ENCODE measurements around the gene PPP2R1A.

PPP2R1A gene

DNA sequence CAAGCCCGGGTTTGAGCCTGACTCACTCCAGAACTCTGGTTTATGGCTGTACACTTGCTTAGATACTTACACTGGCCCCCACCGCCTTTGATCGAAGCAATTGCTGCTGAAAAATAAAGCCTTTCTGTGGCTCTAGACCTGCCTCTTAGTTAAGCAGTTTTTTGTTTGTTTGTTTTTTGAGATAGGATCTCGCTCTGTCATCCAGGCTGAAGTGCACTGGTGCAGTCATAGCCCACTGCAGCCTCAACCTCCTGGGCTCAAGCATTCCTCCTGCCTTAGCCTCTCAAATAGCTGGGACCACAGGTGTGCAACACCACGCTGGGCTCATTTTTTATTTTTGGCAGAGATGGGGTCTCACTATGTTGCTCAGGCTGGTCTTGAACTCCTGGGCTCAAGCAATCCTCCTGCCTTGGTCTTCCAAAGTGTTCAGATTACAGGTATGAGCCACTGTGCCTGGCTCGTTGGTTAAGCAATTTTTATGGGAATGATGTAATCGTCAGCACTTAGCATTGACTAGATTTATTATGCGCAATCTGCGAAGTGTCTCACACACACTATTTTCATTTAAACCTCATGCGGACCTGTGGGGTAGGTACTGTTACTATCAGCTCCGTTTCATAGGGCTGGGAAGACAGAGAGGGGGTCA, 22.2 kb downstream of the PPP2R1A start:
- H3K36me3 ChIP-seq (ENCODE audit: control insufficient read depth in 1 of 2, insufficient read depth in 2 of 2, low read depth in 1 of 2, low read length in 2 of 2): peaks cover 82 to 94% of the 10 kb centered on the region in 2 experiments
- no peak overlapping the region for H3K4me3 ChIP-seq (ENCODE audit: insufficient read depth in 1 of 2, low read depth in 1 of 2, low read length in 2 of 2)
- H2AFZ ChIP-seq (ENCODE audit: low read depth, low read length): no peak overlapping the region
- no peak overlapping the region for H3K23ac ChIP-seq (ENCODE audit: low read length in 2 of 2)
- no peak overlapping the region for H3K4me2 ChIP-seq (ENCODE audit: low read length, poor library complexity, severe bottlenecking)
- peaks cover 48% of the 10 kb centered on the region for H3K79me1 ChIP-seq (replicated peaks; ENCODE audit: low read length, poor library complexity, severe bottlenecking)
- H2BK15ac ChIP-seq (ENCODE audit: low read depth, poor library complexity, severe bottlenecking): no peak overlapping the region
- no peak overlapping the region for H3K9ac ChIP-seq (ENCODE audit: low read length)
- H3K9me3 ChIP-seq (ENCODE audit: control insufficient read depth, low read length): no peaks in the 10 kb centered on the region
- DNase-seq: no peak
- H3K27ac ChIP-seq (ENCODE audit: low read length, poor library complexity, severe bottlenecking): no peak overlapping the region
- H2BK120ac ChIP-seq (ENCODE audit: low read depth, low read length): no peak overlapping the region
- no peaks in the 10 kb centered on the region for H3K27me3 ChIP-seq (ENCODE audit: control insufficient read depth in 1 of 2, insufficient read depth in 1 of 2, low read length in 2 of 2)
- no peak overlapping the region for H2AK5ac ChIP-seq (ENCODE audit: low read length, severe bottlenecking)
- H2BK12ac ChIP-seq (ENCODE audit: low read length in 2 of 2): no peak overlapping the region
- H3K4ac ChIP-seq (ENCODE audit: low read depth in 1 of 2, low read length in 2 of 2): no peak overlapping the region
- no peak overlapping the region for H3K14ac ChIP-seq (ENCODE audit: low read length in 2 of 2)
- H4K8ac ChIP-seq (ENCODE audit: low read length): no peak overlapping the region
- H3K4me1 ChIP-seq (ENCODE audit: control insufficient read depth, insufficient read depth, low read depth, low read length): no peaks in the 10 kb centered on the region
- no peak overlapping the region for H3K18ac ChIP-seq (ENCODE audit: low read depth in 1 of 2, low read length in 2 of 2)
- H4K91ac ChIP-seq (ENCODE audit: low read length): no peak overlapping the region
- 92% methylated on average over 10 of the region's 11 CpGs for WGBS
- no peak overlapping the region for H2BK5ac ChIP-seq (ENCODE audit: low read depth, low read length, poor library complexity, severe bottlenecking)

DNA sequence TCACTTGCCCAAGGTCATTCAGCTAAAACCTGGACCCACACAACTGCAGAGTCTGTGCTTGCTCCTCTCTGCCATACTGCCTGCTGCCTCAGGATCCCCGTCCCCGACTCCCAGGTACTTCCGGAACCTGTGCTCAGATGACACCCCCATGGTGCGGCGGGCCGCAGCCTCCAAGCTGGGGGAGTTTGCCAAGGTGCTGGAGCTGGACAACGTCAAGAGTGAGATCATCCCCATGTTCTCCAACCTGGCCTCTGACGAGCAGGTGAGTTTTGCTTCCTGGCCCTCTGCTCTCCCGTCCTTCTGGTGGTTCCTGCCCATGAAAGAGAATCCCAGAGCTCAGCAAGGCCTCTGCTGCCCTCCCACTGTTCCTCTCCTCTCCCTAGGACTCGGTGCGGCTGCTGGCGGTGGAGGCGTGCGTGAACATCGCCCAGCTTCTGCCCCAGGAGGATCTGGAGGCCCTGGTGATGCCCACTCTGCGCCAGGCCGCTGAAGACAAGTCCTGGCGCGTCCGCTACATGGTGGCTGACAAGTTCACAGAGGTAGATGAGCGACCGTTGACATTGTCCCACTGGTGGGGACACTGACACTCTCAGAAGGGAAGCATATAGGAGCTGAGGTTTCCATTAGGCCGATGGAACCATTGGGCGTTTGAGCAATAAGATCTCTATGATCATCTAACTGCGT, 22.9 kb downstream of the PPP2R1A start:
- no peak for DNase-seq
- H2BK15ac ChIP-seq (ENCODE audit: low read depth, poor library complexity, severe bottlenecking): no peak overlapping the region
- 97% methylated on average over 25 of the region's 25 CpGs for WGBS

GRCh38 chr19:52214241-52214640, 24.4 kb downstream of the PPP2R1A start:
- Histone ChIP-seq H3K9ac (ENCODE audit: low read length) (no peak overlapping the region), H3K18ac (ENCODE audit: low read depth in 1 of 2, low read length in 2 of 2) (no peak overlapping the region), H2BK15ac (ENCODE audit: low read depth, poor library complexity, severe bottlenecking) (no peak overlapping the region), H3K4me1 (ENCODE audit: control insufficient read depth, insufficient read depth, low read depth, low read length) (no peaks in the 10 kb centered on the region), H3K27me3 (ENCODE audit: control insufficient read depth in 1 of 2, insufficient read depth in 1 of 2, low read length in 2 of 2) (no peaks in the 10 kb centered on the region), H3K4me3 (ENCODE audit: insufficient read depth in 1 of 2, low read depth in 1 of 2, low read length in 2 of 2) (no peak overlapping the region), H4K8ac (ENCODE audit: low read length) (no peak overlapping the region), H4K91ac (ENCODE audit: low read length) (no peak overlapping the region), H2BK12ac (ENCODE audit: low read length in 2 of 2) (no peak overlapping the region), H3K79me1 (replicated peaks; ENCODE audit: low read length, poor library complexity, severe bottlenecking) (peaks cover 53% of the 10 kb centered on the region), H2AFZ (ENCODE audit: low read depth, low read length) (no peak overlapping the region), H2BK5ac (ENCODE audit: low read depth, low read length, poor library complexity, severe bottlenecking) (no peak overlapping the region), H3K36me3 (ENCODE audit: control insufficient read depth in 1 of 2, insufficient read depth in 2 of 2, low read depth in 1 of 2, low read length in 2 of 2) (peaks cover 84 to 98% of the 10 kb centered on the region in 2 experiments), H2AK5ac (ENCODE audit: low read length, severe bottlenecking) (no peak overlapping the region), H3K4me2 (ENCODE audit: low read length, poor library complexity, severe bottlenecking) (no peak overlapping the region), H3K23ac (ENCODE audit: low read length in 2 of 2) (no peak overlapping the region), H3K4ac (ENCODE audit: low read depth in 1 of 2, low read length in 2 of 2) (no peak overlapping the region), H2BK120ac (ENCODE audit: low read depth, low read length) (no peak overlapping the region), H3K27ac (ENCODE audit: low read length, poor library complexity, severe bottlenecking) (no peak overlapping the region), H3K9me3 (ENCODE audit: control insufficient read depth, low read length) (no peaks in the 10 kb centered on the region), H3K14ac (ENCODE audit: low read length in 2 of 2) (no peak overlapping the region)
- no peak for DNase-seq
- WGBS: 92% methylated on average over 5 of the region's 5 CpGs

More for the DNA sequence above, 22.9 kb downstream of the PPP2R1A start:
- Histone ChIP-seq H3K14ac (ENCODE audit: low read length in 2 of 2) (no peak overlapping the region), H3K18ac (ENCODE audit: low read depth in 1 of 2, low read length in 2 of 2) (no peak overlapping the region), H3K36me3 (ENCODE audit: control insufficient read depth in 1 of 2, insufficient read depth in 2 of 2, low read depth in 1 of 2, low read length in 2 of 2) (peaks cover 82 to 94% of the 10 kb centered on the region in 2 experiments), H2AFZ (ENCODE audit: low read depth, low read length) (no peak overlapping the region), H3K4me2 (ENCODE audit: low read length, poor library complexity, severe bottlenecking) (no peak overlapping the region), H2BK5ac (ENCODE audit: low read depth, low read length, poor library complexity, severe bottlenecking) (no peak overlapping the region), H3K4me3 (ENCODE audit: insufficient read depth in 1 of 2, low read depth in 1 of 2, low read length in 2 of 2) (no peak overlapping the region), H4K91ac (ENCODE audit: low read length) (no peak overlapping the region), H3K9me3 (ENCODE audit: control insufficient read depth, low read length) (no peaks in the 10 kb centered on the region), H3K27me3 (ENCODE audit: control insufficient read depth in 1 of 2, insufficient read depth in 1 of 2, low read length in 2 of 2) (no peaks in the 10 kb centered on the region), H2BK120ac (ENCODE audit: low read depth, low read length) (no peak overlapping the region), H2AK5ac (ENCODE audit: low read length, severe bottlenecking) (no peak overlapping the region), H4K8ac (ENCODE audit: low read length) (no peak overlapping the region), H3K9ac (ENCODE audit: low read length) (no peak overlapping the region), H3K79me1 (replicated peaks; ENCODE audit: low read length, poor library complexity, severe bottlenecking) (peaks cover 51% of the 10 kb centered on the region), H3K4me1 (ENCODE audit: control insufficient read depth, insufficient read depth, low read depth, low read length) (no peaks in the 10 kb centered on the region), H3K4ac (ENCODE audit: low read depth in 1 of 2, low read length in 2 of 2) (no peak overlapping the region), H3K23ac (ENCODE audit: low read length in 2 of 2) (no peak overlapping the region), H2BK12ac (ENCODE audit: low read length in 2 of 2) (peak overlapping the region in 1 of 2 experiments; percentile 1), H3K27ac (ENCODE audit: low read length, poor library complexity, severe bottlenecking) (no peak overlapping the region)

DNA sequence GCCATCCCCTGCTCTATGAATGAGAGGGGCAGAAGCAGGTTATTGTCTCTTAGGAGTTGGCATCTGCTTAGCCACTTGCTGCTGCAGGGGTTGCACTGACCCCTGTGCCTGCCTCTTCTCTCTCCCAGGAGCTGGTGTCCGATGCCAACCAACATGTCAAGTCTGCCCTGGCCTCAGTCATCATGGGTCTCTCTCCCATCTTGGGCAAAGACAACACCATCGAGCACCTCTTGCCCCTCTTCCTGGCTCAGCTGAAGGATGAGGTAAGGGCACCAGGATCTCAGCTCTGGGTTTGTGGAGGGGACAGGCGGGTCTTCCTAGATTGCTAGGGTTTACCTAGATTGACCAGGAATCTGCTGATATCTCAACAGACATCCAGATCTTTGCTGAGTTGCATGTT, 26.5 kb downstream of the PPP2R1A start:
- no peak overlapping the region for H2AFZ ChIP-seq (ENCODE audit: low read depth, low read length)
- H3K23ac ChIP-seq (ENCODE audit: low read length in 2 of 2): no peak overlapping the region
- H3K4ac ChIP-seq (ENCODE audit: low read depth in 1 of 2, low read length in 2 of 2): no peak overlapping the region
- DNase-seq: no peak
- no peaks in the 10 kb centered on the region for H3K27me3 ChIP-seq (ENCODE audit: control insufficient read depth in 1 of 2, insufficient read depth in 1 of 2, low read length in 2 of 2)
- no peak overlapping the region for H2BK120ac ChIP-seq (ENCODE audit: low read depth, low read length)
- H2AK5ac ChIP-seq (ENCODE audit: low read length, severe bottlenecking): no peak overlapping the region
- no peak overlapping the region for H3K27ac ChIP-seq (ENCODE audit: low read length, poor library complexity, severe bottlenecking)
- no peaks in the 10 kb centered on the region for H3K4me1 ChIP-seq (ENCODE audit: control insufficient read depth, insufficient read depth, low read depth, low read length)
- no peak overlapping the region for H3K4me2 ChIP-seq (ENCODE audit: low read length, poor library complexity, severe bottlenecking)
- no peak overlapping the region for H3K4me3 ChIP-seq (ENCODE audit: insufficient read depth in 1 of 2, low read depth in 1 of 2, low read length in 2 of 2)
- peaks cover 57% of the 10 kb centered on the region for H3K79me1 ChIP-seq (replicated peaks; ENCODE audit: low read length, poor library complexity, severe bottlenecking)
- peaks cover 8% of the 10 kb centered on the region for H3K9me3 ChIP-seq (ENCODE audit: control insufficient read depth, low read length)
- no peak overlapping the region for H2BK15ac ChIP-seq (ENCODE audit: low read depth, poor library complexity, severe bottlenecking)
- H3K18ac ChIP-seq (ENCODE audit: low read depth in 1 of 2, low read length in 2 of 2): no peak overlapping the region
- H3K36me3 ChIP-seq (ENCODE audit: control insufficient read depth in 1 of 2, insufficient read depth in 2 of 2, low read depth in 1 of 2, low read length in 2 of 2): peaks cover 90 to 100% of the 10 kb centered on the region in 2 experiments
- no peak overlapping the region for H4K91ac ChIP-seq (ENCODE audit: low read length)
- no peak overlapping the region for H2BK12ac ChIP-seq (ENCODE audit: low read length in 2 of 2)
- H3K9ac ChIP-seq (ENCODE audit: low read length): no peak overlapping the region
- no peak overlapping the region for H4K8ac ChIP-seq (ENCODE audit: low read length)
- 95% methylated on average over 3 of the region's 3 CpGs for WGBS
- no peak overlapping the region for H3K14ac ChIP-seq (ENCODE audit: low read length in 2 of 2)
- no peak overlapping the region for H2BK5ac ChIP-seq (ENCODE audit: low read depth, low read length, poor library complexity, severe bottlenecking)
